HG03439 (cell line): ENCODE results near the gene PYGM.

Source experiments
- ATAC-seq: cut with Tn5 transposase; IDR thresholded peaks from one replicate; pipeline ENCODE4 v1.9.1; 2021; ENCODE audit warnings: mild to moderate bottlenecking, moderate library complexity; ENCODE audit not compliant: unreplicated experiment

PYGM gene

GRCh38 chr11:64759722-64760719, at the start of gene PYGM:
TSS of gene PYGM (minus strand) at chr11:64759974. CDS start at chr11:64759898, 76 bp downstream.
- no peak for ATAC-seq

- no peak for ATAC-seq
These were observed 45.7 kb upstream of the PYGM start for GRCh38 chr11:64805481-64805880.

GRCh38 chr11:64804346-64805210, 44.8 kb upstream of the PYGM start:
- no peak for ATAC-seq

- ATAC-seq: no peak
These were observed 44.1 kb upstream of the PYGM start for GRCh38 chr11:64803846-64804345.

GRCh38 chr11:64803158-64803845, 43.5 kb upstream of the PYGM start, which contains the start of gene MAP4K2:
TSS of gene MAP4K2 (minus strand) at chr11:64803214. CDS start at chr11:64803149, 65 bp downstream.
- peak; percentile 53 for ATAC-seq

- peak; percentile 23 for ATAC-seq
These were observed 42.8 kb upstream of the PYGM start for GRCh38 chr11:64802370-64803157.

GRCh38 chr11:64801561-64802369, 42.0 kb upstream of the PYGM start:
- ATAC-seq: no peak

GRCh38 chr11:64801158-64801464, 41.3 kb upstream of the PYGM start:
- no peak for ATAC-seq

- no peak for ATAC-seq
These were observed 40.8 kb upstream of the PYGM start for GRCh38 chr11:64800303-64801157.

- no peak for ATAC-seq
These were observed 40.0 kb upstream of the PYGM start for GRCh38 chr11:64799623-64800302.

GRCh38 chr11:64799256-64799622, 39.5 kb upstream of the PYGM start:
- no peak for ATAC-seq

- no peak for ATAC-seq
These were observed 37.2 kb upstream of the PYGM start for GRCh38 chr11:64796757-64797541.

GRCh38 chr11:64796047-64796756, 36.4 kb upstream of the PYGM start:
- no peak for ATAC-seq

- ATAC-seq: no peak
These were observed 34.8 kb upstream of the PYGM start for GRCh38 chr11:64794526-64794925.

- no peak for ATAC-seq
These were observed 33.7 kb upstream of the PYGM start for GRCh38 chr11:64793271-64794160.
